Stimulated activated CD8-positive, alpha-beta memory T cell treated with anti-CD3 and anti-CD28 coated beads, Interleukin-4, amount 100 ng/mL, for 4 hours (primary cell): ENCODE results near the gene COL4A5.

Source experiments
- DNase-seq, 2 donors: peaks; one replicate each; pipeline ENCODE4 v3.0.0-alpha.2; 2020; ENCODE audit warnings: low read depth in 2 of 2, low spot score in 1 of 2

The COL4A5 gene

GRCh38 chrX:108740299-108740774, 300.7 kb downstream of the COL4A5 start:
- no peak for DNase-seq
